K562 (cell line): Measurements from ENCODE around the gene STARD13. TPM values are rescaled to one million over a fixed set of nuclear protein-coding genes. Genes with fewer than 3 reads are reported as not detected.

Experiments
- ATAC-seq: fragments of 200-7000 bp; cut with Tn5 transposase; 3 replicates; pipeline ENCODE4 v1.9.1; 2020; ENCODE audit warnings: moderate library complexity
- BruUV-seq: library from RNA; stranded (reverse); fragments of 400-500 nt; replicated peaks from 2 replicates; lab custom pipeline; 2021; lab: Mats Ljungman, UMichigan
- CTCF ChIA-PET: fragments of 300-600 bp; formaldehyde crosslinking; extraction: SDS; loops from one replicate; lab custom pipeline; 2021; ENCODE audit warnings: low intra/inter-chr PET ratio; lab: Yijun Ruan, JAX
- POLR2A ChIA-PET: fragments of 300-600, 350-650 bp; sonication (Branson Sonifier 250); formaldehyde crosslinking; extraction: SDS; loops from one replicate; lab custom pipeline; 2021; ENCODE audit warnings: antibody characterized with exemption, inconsistent platforms; lab: Yijun Ruan, JAX
- DNase-seq, 4 experiments: peaks; one replicate each; pipeline versions ENCODE4 v3.0.0 to v3.0.0-alpha.2; 2011 to 2018; ENCODE audit warnings: low spot score in 3 of 4, mixed read lengths in 3 of 4; ENCODE audit errors: extremely low read depth in 1 of 4
- FAIRE-seq: peaks from 2 replicates; lab custom pipeline; 2011; peaks lifted over from hg19 to GRCh38; lab: Jason Lieb, UNC
- H2AFZ ChIP-seq: 2 replicates; pipeline ENCODE4 v1.6.0; 2011; ENCODE audit warnings: low read depth, low read length, control low read depth, inconsistent platforms
- H3K27ac ChIP-seq: fragments of 200-600 bp; 3 replicates; pipeline ENCODE4 v1.8.0; 2011; ENCODE audit warnings: low read depth, mild to moderate bottlenecking, control low read depth, inconsistent platforms, low read length, moderate library complexity, mixed read lengths; ENCODE audit errors: extremely low read depth
- H3K27me3 ChIP-seq, 2 experiments: fragments of 300-600 bp in 1 of 2; 2 replicates in 1 of 2; 3 replicates in 1 of 2; pipeline versions ENCODE4 v1.6.0 to v1.8.0; 2011; ENCODE audit warnings: inconsistent platforms in 2 of 2, low read length in 2 of 2, mild to moderate bottlenecking in 1 of 2, mixed read lengths in 1 of 2, moderate library complexity in 1 of 2; ENCODE audit not compliant: control insufficient read depth in 2 of 2, insufficient read depth in 2 of 2
- H3K36me3 ChIP-seq: fragments of 300-600 bp; 3 replicates; pipeline ENCODE4 v1.8.0; 2011; ENCODE audit warnings: mild to moderate bottlenecking, low read length, inconsistent platforms; ENCODE audit not compliant: control insufficient read depth, insufficient read depth
- H3K4me1 ChIP-seq, 2 experiments: fragments of 200-600 bp in 1 of 2; replicated peaks in 1 of 2; 2 replicates in 1 of 2; 3 replicates in 1 of 2; pipeline versions ENCODE4 v1.5.1 to v1.8.0; 2011; ENCODE audit warnings: inconsistent platforms in 2 of 2, low read length in 2 of 2, mild to moderate bottlenecking in 1 of 2, mixed read lengths in 1 of 2, moderate library complexity in 1 of 2; ENCODE audit not compliant: control insufficient read depth in 2 of 2, insufficient read depth in 2 of 2
- H3K4me2 ChIP-seq: 2 replicates; pipeline ENCODE4 v1.6.1; 2011; ENCODE audit warnings: low read length, control low read depth, inconsistent platforms, mixed read lengths; ENCODE audit not compliant: insufficient read depth
- H3K4me3 ChIP-seq: fragments of 200-600 bp; sonication (generic), shearing (Covaris generic); 2 replicates; pipeline ENCODE4 v1.5.1; 2016; ENCODE audit warnings: control low read depth, inconsistent platforms
- H3K79me2 ChIP-seq: fragments of 200-600 bp; 3 replicates; pipeline ENCODE4 v1.8.0; 2011; ENCODE audit warnings: low read length, inconsistent platforms; ENCODE audit not compliant: control insufficient read depth, insufficient read depth
- H3K9ac ChIP-seq, 2 experiments: 2 replicates each; pipeline versions ENCODE4 v1.6.0 to v1.6.1; 2011; ENCODE audit warnings: low read depth in 2 of 2, low read length in 2 of 2, control low read depth in 1 of 2, inconsistent platforms in 1 of 2, mild to moderate bottlenecking in 1 of 2, mixed read lengths in 1 of 2; ENCODE audit not compliant: insufficient read depth in 1 of 2
- H3K9me1 ChIP-seq: one replicate; pipeline ENCODE4 v1.6.0; 2011; ENCODE audit warnings: inconsistent platforms, mild to moderate bottlenecking, low read length, moderate library complexity; ENCODE audit not compliant: control insufficient read depth, insufficient read depth
- H3K9me3 ChIP-seq: replicated peaks from 2 replicates; pipeline ENCODE4 v1.5.1; 2011; ENCODE audit warnings: low read depth, low read length, inconsistent platforms; ENCODE audit not compliant: control insufficient read depth, insufficient read depth
- H4K20me1 ChIP-seq: replicated peaks from 2 replicates; pipeline ENCODE4 v1.6.1; 2011; ENCODE audit warnings: low read length, inconsistent platforms, mixed read lengths; ENCODE audit not compliant: control insufficient read depth, insufficient read depth
- EGR1 ChIP-seq: fragments of 450-650 bp; conservative IDR thresholded peaks from 2 replicates; pipeline ENCODE4 v1.6.1; 2017; ENCODE audit warnings: mild to moderate bottlenecking
- FOXM1 ChIP-seq, 2 experiments: fragments of 450-650 bp in 1 of 2; sonication (generic) in 1 of 2; formaldehyde crosslinking in 1 of 2; IDR thresholded peaks; 2 replicates each; pipeline versions ENCODE4 v1.6.1 to v1.9.0; 2017 to 2022; ENCODE audit warnings: low read depth in 2 of 2, mild to moderate bottlenecking in 2 of 2, missing genetic modification reagents in 1 of 2, moderate library complexity in 1 of 2
- MCM5 ChIP-seq: fragments of 450-650 bp; IDR thresholded peaks from 2 replicates; pipeline ENCODE4 v1.6.1; 2016; ENCODE audit warnings: low read depth
- MYBL2 ChIP-seq, 2 experiments: fragments of 450-650 bp in 1 of 2; sonication (generic) in 1 of 2; formaldehyde crosslinking in 1 of 2; IDR thresholded peaks; 2 replicates each; pipeline versions ENCODE4 v1.6.1 to v1.8.1; 2017 to 2022; ENCODE audit warnings: borderline replicate concordance in 1 of 2, inconsistent platforms in 1 of 2, low read depth in 1 of 2, mild to moderate bottlenecking in 1 of 2, missing genetic modification reagents in 1 of 2, moderate library complexity in 1 of 2
- POLR2AphosphoS5 ChIP-seq: IDR thresholded peaks from 2 replicates; pipeline ENCODE4 v1.6.1; 2011; ENCODE audit warnings: mild to moderate bottlenecking, low read depth, low read length, moderate library complexity; ENCODE audit not compliant: control insufficient read depth, insufficient read depth
- YY1 ChIP-seq, 3 experiments: IDR thresholded peaks; 2 replicates each; pipeline ENCODE4 v1.6.1; 2011; ENCODE audit warnings: low read length in 2 of 3, mild to moderate bottlenecking in 2 of 3, moderate library complexity in 2 of 3, borderline replicate concordance in 1 of 3, control low read depth in 1 of 3, low read depth in 1 of 3; ENCODE audit not compliant: insufficient read depth in 3 of 3, insufficient replicate concordance in 2 of 3, control insufficient read depth in 1 of 3, insufficient read length in 1 of 3; ENCODE audit errors: extremely low read depth in 1 of 3
- ZBED1 ChIP-seq: IDR thresholded peaks from 2 replicates; pipeline ENCODE4 v1.6.1; 2014
- ZFP1 ChIP-seq: fragments of 450-650 bp; formaldehyde crosslinking; IDR thresholded peaks from 2 replicates; pipeline ENCODE4 v1.4.0; 2020; ENCODE audit warnings: mild to moderate bottlenecking, mixed read lengths
- ZNF282 ChIP-seq: sonication (generic); formaldehyde crosslinking; IDR thresholded peaks from 2 replicates; pipeline ENCODE4 v1.8.1; 2023; ENCODE audit warnings: missing genetic modification reagents
- ZNF444 ChIP-seq: fragments of 250-450 bp; sonication (Bioruptor Pico); IDR thresholded peaks from 2 replicates; pipeline ENCODE4 v1.4.0; 2020; ENCODE audit warnings: mild to moderate bottlenecking, moderate library complexity
- ZNF445 ChIP-seq: fragments of 250-450 bp; sonication (Bioruptor Pico); IDR thresholded peaks from 2 replicates; pipeline ENCODE4 v1.4.0; 2020; ENCODE audit warnings: low read depth, mild to moderate bottlenecking, moderate library complexity
- ZNF561 ChIP-seq: fragments of 450-650 bp; formaldehyde crosslinking; conservative IDR thresholded peaks from 2 replicates; pipeline ENCODE4 v1.4.0; 2020; ENCODE audit warnings: mild to moderate bottlenecking, moderate library complexity
- ZNF584 ChIP-seq: fragments of 200-800 bp; sonication (Bioruptor generic); IDR thresholded peaks from 2 replicates; pipeline ENCODE4 v1.6.1; 2016; ENCODE audit warnings: low read depth, mild to moderate bottlenecking, missing genetic modification characterization, missing compliant biosample characterization
- WGBS: fragments of 100-300 bp; shearing (Covaris generic); methylation state at CpG from one replicate; pipeline ENCODE4 v1.1.6; 2016; ENCODE audit warnings: low coverage, mixed read lengths; ENCODE audit not compliant: insufficient coverage; ENCODE audit errors: missing lambda C conversion rate; 5-methylcytosine and 5-hydroxymethylcytosine counted together
- in situ Hi-C: fragments of 300-500 bp; cut with MboI; formaldehyde crosslinking; loops from 4 replicates; pipeline ENCODE4 v1.15.0; 2018; ENCODE audit warnings: inconsistent platforms, mixed read lengths
- intact Hi-C: fragments of 100-400 bp; cut with micrococcal nuclease; formaldehyde crosslinking; loops from 2 replicates; pipeline ENCODE4 v1.14.2; 2022
- polyA plus RNA-seq, 8 experiments: library from polyadenylated mRNA; depleted of rRNA in 4 of 8; stranded (reverse) in 5 of 8; unstranded in 3 of 8; fragments of >200 nt; fragmentation: Nextera tagmentation in 2 of 8; fragmentation: Illumina TruSeq in 1 of 8; extraction: Ambion mirVana in 2 of 8; extraction: Trizol in 1 of 8; gene quantifications; 2 replicates each; pipeline versions ENCODE4 v1.2.1 to v1.2.3, GENCODE V29; 2011 to 2014; ENCODE audit warnings: inconsistent platforms in 1 of 8, missing spikeins in 1 of 8
- total RNA-seq, 7 experiments: library from RNA; depleted of rRNA in 6 of 7; stranded (reverse); fragments of >200 nt in 6 of 7; fragmentation: Illumina TruSeq in 2 of 7; extraction: Trizol in 2 of 7; gene quantifications; 2 replicates each; pipeline versions ENCODE4 v1.2.1 to v1.2.3, GENCODE V29; 2011 to 2021; ENCODE audit warnings: low replicate concordance in 1 of 7
- TF ChIP-seq, protein P1 (sequence below): fragments of 450-650 bp; IDR thresholded peaks from 2 replicates; pipeline ENCODE4 v1.6.1; 2017; ENCODE audit warnings: antibody characterized with exemption
- TF ChIP-seq, protein P2 (sequence below): fragments of 250-450 bp; sonication (Bioruptor Pico); IDR thresholded peaks from 2 replicates; pipeline ENCODE4 v1.9.0; 2021; ENCODE audit warnings: mild to moderate bottlenecking, inconsistent platforms
- TF ChIP-seq, protein P3 (sequence below), 2 experiments: fragments of 450-650 bp; conservative IDR thresholded peaks; 2 replicates each; pipeline ENCODE4 v1.6.1; 2017; ENCODE audit warnings: mild to moderate bottlenecking in 2 of 2, moderate library complexity in 2 of 2

STARD13 gene
- total and polyA plus RNA-seq, 9 of the 15 experiments (the other 6 are each of a cell fraction or from before 2014, with no cell fraction given) = 0.11 TPM; not detected in 8

DNA sequence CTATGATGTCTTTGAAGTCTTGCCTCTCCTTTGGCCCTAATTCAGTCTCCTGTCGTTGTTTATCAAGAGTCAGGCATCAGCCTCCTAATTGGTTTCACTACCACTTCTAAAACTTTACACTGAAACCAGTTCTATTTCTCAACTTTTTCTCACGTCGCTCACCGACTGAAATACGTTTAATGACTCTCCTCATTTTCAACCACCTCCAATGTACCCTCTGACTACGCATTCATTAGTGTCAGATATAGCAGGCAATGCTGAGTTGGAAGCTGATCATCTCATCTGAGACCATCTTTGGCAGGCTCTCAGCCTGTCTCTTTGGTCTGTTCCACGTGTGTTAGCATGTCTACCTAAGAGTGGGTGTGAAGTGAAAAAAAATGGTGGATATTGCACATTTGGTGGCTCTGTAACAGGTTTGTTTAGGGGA, 141.2 kb downstream of the STARD13 start:
- in situ Hi-C loops = no loop called here
- H3K9ac ChIP-seq = no peak overlapping the region
- no peaks in the 10 kb centered on the region for H3K27me3 ChIP-seq
- no peaks in the 10 kb centered on the region for H3K79me2 ChIP-seq
- ChIA-PET CTCF (no interaction called here), POLR2A (no interaction called here)
- no peaks in the 10 kb centered on the region for H3K9me3 ChIP-seq
- H3K4me1 ChIP-seq = no peaks in the 10 kb centered on the region
- H3K27ac ChIP-seq = no peak overlapping the region
- H3K4me2 ChIP-seq = no peak overlapping the region
- H4K20me1 ChIP-seq = no peaks in the 10 kb centered on the region
- BruUV-seq = no TSS peak
- no peaks in the 10 kb centered on the region for H3K9me1 ChIP-seq
- no peak for DNase-seq
- H3K36me3 ChIP-seq = no peaks in the 10 kb centered on the region
- intact Hi-C loops = no loop called here
- H2AFZ ChIP-seq = no peak overlapping the region
- WGBS = 0% methylated on average over 6 of the region's 7 CpGs
- no peak for TF ChIP-seq EGR1
- TF ChIP-seq, protein P1, sequence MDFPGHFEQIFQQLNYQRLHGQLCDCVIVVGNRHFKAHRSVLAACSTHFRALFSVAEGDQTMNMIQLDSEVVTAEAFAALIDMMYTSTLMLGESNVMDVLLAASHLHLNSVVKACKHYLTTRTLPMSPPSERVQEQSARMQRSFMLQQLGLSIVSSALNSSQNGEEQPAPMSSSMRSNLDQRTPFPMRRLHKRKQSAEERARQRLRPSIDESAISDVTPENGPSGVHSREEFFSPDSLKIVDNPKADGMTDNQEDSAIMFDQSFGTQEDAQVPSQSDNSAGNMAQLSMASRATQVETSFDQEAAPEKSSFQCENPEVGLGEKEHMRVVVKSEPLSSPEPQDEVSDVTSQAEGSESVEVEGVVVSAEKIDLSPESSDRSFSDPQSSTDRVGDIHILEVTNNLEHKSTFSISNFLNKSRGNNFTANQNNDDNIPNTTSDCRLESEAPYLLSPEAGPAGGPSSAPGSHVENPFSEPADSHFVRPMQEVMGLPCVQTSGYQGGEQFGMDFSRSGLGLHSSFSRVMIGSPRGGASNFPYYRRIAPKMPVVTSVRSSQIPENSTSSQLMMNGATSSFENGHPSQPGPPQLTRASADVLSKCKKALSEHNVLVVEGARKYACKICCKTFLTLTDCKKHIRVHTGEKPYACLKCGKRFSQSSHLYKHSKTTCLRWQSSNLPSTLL = no peak
- no peak for TF ChIP-seq ZNF445
- TF ChIP-seq, protein P2, sequence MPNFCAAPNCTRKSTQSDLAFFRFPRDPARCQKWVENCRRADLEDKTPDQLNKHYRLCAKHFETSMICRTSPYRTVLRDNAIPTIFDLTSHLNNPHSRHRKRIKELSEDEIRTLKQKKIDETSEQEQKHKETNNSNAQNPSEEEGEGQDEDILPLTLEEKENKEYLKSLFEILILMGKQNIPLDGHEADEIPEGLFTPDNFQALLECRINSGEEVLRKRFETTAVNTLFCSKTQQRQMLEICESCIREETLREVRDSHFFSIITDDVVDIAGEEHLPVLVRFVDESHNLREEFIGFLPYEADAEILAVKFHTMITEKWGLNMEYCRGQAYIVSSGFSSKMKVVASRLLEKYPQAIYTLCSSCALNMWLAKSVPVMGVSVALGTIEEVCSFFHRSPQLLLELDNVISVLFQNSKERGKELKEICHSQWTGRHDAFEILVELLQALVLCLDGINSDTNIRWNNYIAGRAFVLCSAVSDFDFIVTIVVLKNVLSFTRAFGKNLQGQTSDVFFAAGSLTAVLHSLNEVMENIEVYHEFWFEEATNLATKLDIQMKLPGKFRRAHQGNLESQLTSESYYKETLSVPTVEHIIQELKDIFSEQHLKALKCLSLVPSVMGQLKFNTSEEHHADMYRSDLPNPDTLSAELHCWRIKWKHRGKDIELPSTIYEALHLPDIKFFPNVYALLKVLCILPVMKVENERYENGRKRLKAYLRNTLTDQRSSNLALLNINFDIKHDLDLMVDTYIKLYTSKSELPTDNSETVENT = no peak
- no peak for TF ChIP-seq ZBED1
- no peak for TF ChIP-seq ZNF282
- TF ChIP-seq POLR2AphosphoS5 = no peak
- TF ChIP-seq ZNF561 (CRISPR knock-in tag) = no peak
- TF ChIP-seq MYBL2 (IDR thresholded peaks at IDR 0.05; ENCODE audit: low read depth) = no peak
- no peak for TF ChIP-seq MYBL2 (CRISPR knock-in tag; IDR thresholded peaks at IDR 0.05; ENCODE audit: borderline replicate concordance)
- no peak for TF ChIP-seq MCM5
- TF ChIP-seq ZFP1 = no peak
- TF ChIP-seq ZNF584 (CRISPR knock-in tag) = no peak
- no peak for TF ChIP-seq ZNF444 (CRISPR knock-in tag)
- TF ChIP-seq FOXM1 (IDR thresholded peaks at IDR 0.05; ENCODE audit: low read depth) = no peak
- no peak for TF ChIP-seq FOXM1 (CRISPR knock-in tag; IDR thresholded peaks at IDR 0.05; ENCODE audit: low read depth)
- no peak for TF ChIP-seq YY1 (IDR thresholded peaks at IDR 0.05; ENCODE audit: borderline replicate concordance in 1 of 3, control insufficient read depth in 1 of 3, extremely low read depth in 1 of 3, insufficient read depth in 3 of 3, insufficient read length in 1 of 3, insufficient replicate concordance in 2 of 3, low read depth in 1 of 3, low read length in 2 of 3)
- TF ChIP-seq, protein P3, sequence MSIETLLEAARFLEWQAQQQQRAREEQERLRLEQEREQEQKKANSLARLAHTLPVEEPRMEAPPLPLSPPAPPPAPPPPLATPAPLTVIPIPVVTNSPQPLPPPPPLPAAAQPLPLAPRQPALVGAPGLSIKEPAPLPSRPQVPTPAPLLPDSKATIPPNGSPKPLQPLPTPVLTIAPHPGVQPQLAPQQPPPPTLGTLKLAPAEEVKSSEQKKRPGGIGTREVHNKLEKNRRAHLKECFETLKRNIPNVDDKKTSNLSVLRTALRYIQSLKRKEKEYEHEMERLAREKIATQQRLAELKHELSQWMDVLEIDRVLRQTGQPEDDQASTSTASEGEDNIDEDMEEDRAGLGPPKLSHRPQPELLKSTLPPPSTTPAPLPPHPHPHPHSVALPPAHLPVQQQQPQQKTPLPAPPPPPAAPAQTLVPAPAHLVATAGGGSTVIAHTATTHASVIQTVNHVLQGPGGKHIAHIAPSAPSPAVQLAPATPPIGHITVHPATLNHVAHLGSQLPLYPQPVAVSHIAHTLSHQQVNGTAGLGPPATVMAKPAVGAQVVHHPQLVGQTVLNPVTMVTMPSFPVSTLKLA (conservative IDR thresholded peaks at IDR 0.05) = no peak
- FAIRE-seq = no peak
- no peak overlapping the region for H3K4me3 ChIP-seq
- ATAC-seq = no peak
